Measurements from ENCODE around the gene COL23A1.

DNA sequence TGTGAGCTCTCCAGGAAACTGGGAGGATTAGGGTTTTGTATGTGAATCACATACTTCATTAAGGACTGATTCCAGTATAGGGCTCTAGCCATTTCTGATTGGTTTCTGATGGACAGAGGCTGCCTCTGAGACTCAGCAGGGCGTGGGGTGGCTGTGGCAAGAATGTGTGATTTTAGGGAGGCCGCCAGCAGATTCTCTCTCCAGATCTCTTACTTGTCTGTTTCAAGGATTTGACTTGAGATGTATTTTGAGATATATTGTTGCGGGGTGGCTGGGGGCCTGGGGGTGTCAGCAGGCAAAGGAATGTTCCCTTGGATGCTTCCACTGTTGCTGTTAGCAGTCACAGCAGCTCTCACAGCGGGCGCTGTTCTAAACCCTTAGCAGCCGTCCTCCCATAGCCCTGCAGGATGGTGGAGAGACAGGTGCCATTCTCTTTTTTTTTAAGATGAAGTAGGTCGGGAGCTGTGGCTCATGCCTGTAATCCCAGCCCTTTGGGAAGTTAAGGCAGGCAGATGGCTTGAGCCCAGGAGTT is 393.8 kb downstream of the COL23A1 start:
- TF ChIP-seq, protein P1, sequence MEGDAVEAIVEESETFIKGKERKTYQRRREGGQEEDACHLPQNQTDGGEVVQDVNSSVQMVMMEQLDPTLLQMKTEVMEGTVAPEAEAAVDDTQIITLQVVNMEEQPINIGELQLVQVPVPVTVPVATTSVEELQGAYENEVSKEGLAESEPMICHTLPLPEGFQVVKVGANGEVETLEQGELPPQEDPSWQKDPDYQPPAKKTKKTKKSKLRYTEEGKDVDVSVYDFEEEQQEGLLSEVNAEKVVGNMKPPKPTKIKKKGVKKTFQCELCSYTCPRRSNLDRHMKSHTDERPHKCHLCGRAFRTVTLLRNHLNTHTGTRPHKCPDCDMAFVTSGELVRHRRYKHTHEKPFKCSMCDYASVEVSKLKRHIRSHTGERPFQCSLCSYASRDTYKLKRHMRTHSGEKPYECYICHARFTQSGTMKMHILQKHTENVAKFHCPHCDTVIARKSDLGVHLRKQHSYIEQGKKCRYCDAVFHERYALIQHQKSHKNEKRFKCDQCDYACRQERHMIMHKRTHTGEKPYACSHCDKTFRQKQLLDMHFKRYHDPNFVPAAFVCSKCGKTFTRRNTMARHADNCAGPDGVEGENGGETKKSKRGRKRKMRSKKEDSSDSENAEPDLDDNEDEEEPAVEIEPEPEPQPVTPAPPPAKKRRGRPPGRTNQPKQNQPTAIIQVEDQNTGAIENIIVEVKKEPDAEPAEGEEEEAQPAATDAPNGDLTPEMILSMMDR (IDR thresholded peaks at IDR 0.05), result no peak
- TF ChIP-seq RAD21 (conservative IDR thresholded peaks at IDR 0.05 in 1 of 2, IDR thresholded peaks at IDR 0.05 in 1 of 2) (no peak), BHLHE40 (IDR thresholded peaks at IDR 0.05; ENCODE audit: low read depth, low read length) (no peak), POLR2A (IDR thresholded peaks at IDR 0.05; ENCODE audit: low read length) (no peak), HES2 (IDR thresholded peaks at IDR 0.05) (no peak)

Data from A549 (cell line).